Endothelial cell (in vitro differentiated cells): ENCODE measurements around the gene GSE1. TPM values are rescaled to one million over a fixed set of nuclear protein-coding genes. Genes with fewer than 3 reads are reported as not detected.

Source experiments
- DNase-seq: peaks from one replicate; pipeline ENCODE4 v3.0.0; 2021; ENCODE audit warnings: low spot score
- H3K27ac Mint-ChIP-seq: one replicate; pipeline ENCODE4 v1.8.0; 2021; ENCODE audit warnings: mixed read lengths, inconsistent platforms; ENCODE audit not compliant: unreplicated experiment
- H3K27me3 Mint-ChIP-seq: one replicate; pipeline ENCODE4 v1.8.0; 2021; ENCODE audit warnings: mild to moderate bottlenecking, moderate library complexity, mixed read lengths, inconsistent platforms; ENCODE audit not compliant: unreplicated experiment
- H3K36me3 Mint-ChIP-seq: one replicate; pipeline ENCODE4 v1.8.0; 2021; ENCODE audit warnings: mild to moderate bottlenecking, low read depth, mixed read lengths, inconsistent platforms; ENCODE audit not compliant: unreplicated experiment
- H3K4me1 Mint-ChIP-seq: one replicate; pipeline ENCODE4 v1.8.0; 2021; ENCODE audit warnings: mild to moderate bottlenecking, mixed read lengths, inconsistent platforms; ENCODE audit not compliant: unreplicated experiment
- H3K4me3 Mint-ChIP-seq: one replicate; pipeline ENCODE4 v1.8.0; 2021; ENCODE audit warnings: mild to moderate bottlenecking, mixed read lengths, inconsistent platforms; ENCODE audit not compliant: unreplicated experiment
- H3K9me3 Mint-ChIP-seq: one replicate; pipeline ENCODE4 v1.8.0; 2021; ENCODE audit warnings: mixed read lengths, inconsistent platforms; ENCODE audit not compliant: unreplicated experiment
- total RNA-seq: library from RNA; stranded (reverse); fragmentation: NEBNext Ultra II Directional; extraction: Animal tissue kit (Norgen Biotek cat#: 25700); gene quantifications from one replicate; pipeline ENCODE4 v1.2.1, GENCODE V29; 2021; ENCODE audit not compliant: unreplicated experiment
- TF ChIP-seq, protein P1 (sequence below): fragments of 200-600 bp; sonication (generic); IDR thresholded peaks from one replicate; pipeline ENCODE4 v1.5.0; 2021; ENCODE audit warnings: antibody characterized with exemption; ENCODE audit not compliant: unreplicated experiment

The GSE1 gene
- total RNA-seq, 1 donor from 2014 or later = 23.9 TPM

DNA sequence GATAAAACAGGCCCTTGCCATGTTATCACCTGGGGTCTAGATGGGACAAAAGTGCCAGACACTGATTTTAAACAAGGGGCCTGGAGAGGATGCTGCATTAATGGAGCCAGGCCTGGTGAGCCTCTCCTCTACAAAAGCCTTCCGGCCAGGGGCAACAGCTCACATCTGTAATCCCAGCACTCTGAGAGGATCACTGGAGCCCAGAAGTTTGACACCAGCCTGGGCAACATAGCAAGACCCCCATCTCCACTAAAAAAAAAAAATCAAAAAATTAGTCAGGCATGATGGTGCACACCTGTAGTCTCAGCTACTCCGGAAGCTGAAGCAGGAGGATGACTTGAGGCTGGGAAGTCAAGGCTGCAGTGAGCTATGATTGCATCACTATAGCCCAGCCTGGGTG lies 72.1 kb downstream of the GSE1 start:
- Mint-ChIP-seq H3K4me1 (peaks cover 13% of the 10 kb centered on the region), H3K36me3 (no peaks in the 10 kb centered on the region)
- TF ChIP-seq, protein P1, sequence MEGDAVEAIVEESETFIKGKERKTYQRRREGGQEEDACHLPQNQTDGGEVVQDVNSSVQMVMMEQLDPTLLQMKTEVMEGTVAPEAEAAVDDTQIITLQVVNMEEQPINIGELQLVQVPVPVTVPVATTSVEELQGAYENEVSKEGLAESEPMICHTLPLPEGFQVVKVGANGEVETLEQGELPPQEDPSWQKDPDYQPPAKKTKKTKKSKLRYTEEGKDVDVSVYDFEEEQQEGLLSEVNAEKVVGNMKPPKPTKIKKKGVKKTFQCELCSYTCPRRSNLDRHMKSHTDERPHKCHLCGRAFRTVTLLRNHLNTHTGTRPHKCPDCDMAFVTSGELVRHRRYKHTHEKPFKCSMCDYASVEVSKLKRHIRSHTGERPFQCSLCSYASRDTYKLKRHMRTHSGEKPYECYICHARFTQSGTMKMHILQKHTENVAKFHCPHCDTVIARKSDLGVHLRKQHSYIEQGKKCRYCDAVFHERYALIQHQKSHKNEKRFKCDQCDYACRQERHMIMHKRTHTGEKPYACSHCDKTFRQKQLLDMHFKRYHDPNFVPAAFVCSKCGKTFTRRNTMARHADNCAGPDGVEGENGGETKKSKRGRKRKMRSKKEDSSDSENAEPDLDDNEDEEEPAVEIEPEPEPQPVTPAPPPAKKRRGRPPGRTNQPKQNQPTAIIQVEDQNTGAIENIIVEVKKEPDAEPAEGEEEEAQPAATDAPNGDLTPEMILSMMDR = no peak

GRCh38 chr16:85686912-85687591 lies 73.9 kb downstream of the GSE1 start:
- TF ChIP-seq, protein P1 = no peak
- Mint-ChIP-seq H3K27ac (no peak overlapping the region), H3K9me3 (no peaks in the 10 kb centered on the region)

More for the DNA sequence above, 72.1 kb downstream of the GSE1 start:
- H3K27ac Mint-ChIP-seq = no peak overlapping the region
- no peak for DNase-seq
- H3K4me3 Mint-ChIP-seq = no peak overlapping the region
- H3K9me3 Mint-ChIP-seq = no peaks in the 10 kb centered on the region
- H3K27me3 Mint-ChIP-seq = peaks cover 4% of the 10 kb centered on the region

DNA sequence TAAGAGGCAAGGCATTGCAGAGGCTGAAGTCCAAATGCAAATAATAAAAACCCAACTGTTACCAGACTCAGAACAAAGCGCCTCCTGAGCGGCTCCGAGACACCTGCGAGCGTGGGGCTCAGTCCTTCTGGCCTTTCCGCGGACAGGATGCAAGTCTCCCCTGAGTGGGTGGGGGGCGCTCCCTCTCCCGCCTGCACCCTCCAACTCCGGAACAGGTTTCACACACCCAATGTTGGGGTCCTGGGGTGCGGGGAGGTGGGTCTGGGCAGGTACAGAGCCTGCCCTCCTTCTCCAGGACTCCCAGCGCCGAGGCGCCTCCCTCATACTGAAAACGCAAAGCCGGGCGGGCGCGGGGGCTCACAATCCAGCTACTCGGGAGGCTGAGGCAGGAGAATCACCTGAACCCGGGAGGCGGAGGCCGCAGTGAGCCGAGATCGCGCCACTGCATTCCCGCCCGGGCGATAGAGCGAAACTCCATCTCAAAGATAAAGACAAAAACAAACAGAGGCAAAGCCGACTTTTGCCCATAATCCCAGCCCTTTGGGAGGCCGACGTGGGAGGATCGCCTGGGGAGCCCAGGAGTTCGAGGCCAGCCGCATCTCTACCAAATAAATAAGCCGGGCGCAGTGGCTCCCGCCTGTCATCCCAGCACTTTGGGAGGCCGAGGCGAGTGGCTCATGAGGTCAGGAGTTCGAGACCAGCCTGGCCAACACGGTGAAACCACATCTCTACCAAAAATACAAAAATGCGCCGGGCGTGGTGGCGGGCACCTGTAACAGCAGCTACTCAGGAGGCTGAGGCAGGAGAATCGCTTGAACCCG lies 74.7 kb downstream of the GSE1 start:
- no peaks in the 10 kb centered on the region for H3K9me3 Mint-ChIP-seq

More at GRCh38 chr16:85686912-85687591, 73.9 kb downstream of the GSE1 start:
- H3K4me1 Mint-ChIP-seq = peaks cover 4% of the 10 kb centered on the region
- H3K36me3 Mint-ChIP-seq = no peaks in the 10 kb centered on the region
- DNase-seq = no peak
- peaks cover 4% of the 10 kb centered on the region for H3K27me3 Mint-ChIP-seq
- H3K4me3 Mint-ChIP-seq = peak overlapping the region; percentile 71

DNA sequence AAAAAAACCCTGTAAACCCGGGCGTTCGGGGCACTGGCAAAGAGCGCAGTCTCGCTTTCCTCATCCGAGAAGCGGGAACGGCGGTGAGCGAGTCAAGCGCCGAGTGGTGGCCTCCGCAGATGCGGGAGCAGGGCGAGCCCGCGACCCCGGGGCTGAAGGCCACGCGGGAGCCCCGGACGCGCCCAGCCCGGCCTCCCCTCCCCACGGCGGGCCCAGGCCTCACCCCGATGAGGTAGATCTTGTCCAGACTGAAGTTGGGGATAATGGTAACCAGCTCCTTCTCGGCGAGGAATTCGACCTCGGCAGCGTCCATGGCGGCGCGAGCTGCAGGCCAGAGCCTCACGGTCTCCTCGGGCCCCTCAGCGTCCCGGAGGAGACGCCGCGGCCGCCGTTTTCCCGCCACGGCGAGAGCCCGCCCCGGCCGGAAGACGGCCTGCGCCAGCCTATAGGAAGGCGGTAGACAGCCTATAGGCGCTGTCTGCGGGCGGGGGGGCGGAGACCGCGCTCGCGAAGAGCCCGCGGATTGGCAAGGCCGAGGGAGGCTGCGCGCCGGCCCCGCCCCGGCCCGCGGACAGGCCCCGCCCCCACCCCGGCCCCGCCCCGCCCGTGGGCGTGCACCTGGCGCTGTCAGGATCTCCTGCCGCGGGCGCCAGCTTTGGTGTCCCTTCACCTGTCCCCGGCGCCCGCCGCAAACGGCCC lies 75.6 kb downstream of the GSE1 start, which contains the start of gene GINS2:
Gene GINS2, minus strand, starts transcription at position 369 of the 699 bp plus-strand sequence. Its CDS starts 56 bp downstream, at position 313.
- TF ChIP-seq, protein P1 = no peak
- Mint-ChIP-seq H3K4me3 (peak within 1 kb of the TSS; percentile 51), H3K27me3 (peaks cover 4% of the 10 kb centered on the region), H3K4me1 (no peaks in the 10 kb centered on the region), H3K36me3 (no peaks in the 10 kb centered on the region), H3K27ac (no peak within 1 kb of the TSS), H3K9me3 (no peaks in the 10 kb centered on the region)
- peak; percentile 89 for DNase-seq

More for the DNA sequence above, 74.7 kb downstream of the GSE1 start:
- no peak for DNase-seq
- H3K27me3 Mint-ChIP-seq = peaks cover 4% of the 10 kb centered on the region
- H3K4me3 Mint-ChIP-seq = peak overlapping the region; percentile 71
- peaks cover 4% of the 10 kb centered on the region for H3K4me1 Mint-ChIP-seq
- H3K27ac Mint-ChIP-seq = no peak overlapping the region
- TF ChIP-seq, protein P1 = no peak
- H3K36me3 Mint-ChIP-seq = no peaks in the 10 kb centered on the region
